Measurements from ENCODE around the gene CASKIN1.
"Not testable (repeated sequence)": the region's sequence is repeated elsewhere in the genome, so short reads cannot be mapped to it uniquely, and the experiment has no call there.

CASKIN1 gene

GRCh38 chr16:2196162-2196980 lies at the start of gene CASKIN1:
CASKIN1 (minus strand) TSS chr16:2196605; CDS start chr16:2196432, 173 bp downstream.
- no peak for DNase-seq

- DNase-seq = no peak
Measured at GRCh38 chr16:2244926-2245795, 48.8 kb upstream of the CASKIN1 start.

GRCh38 chr16:2244301-2244700 lies 47.9 kb upstream of the CASKIN1 start:
- DNase-seq = no peak

- DNase-seq = no peak
Measured at GRCh38 chr16:2243781-2244180, 47.4 kb upstream of the CASKIN1 start.

GRCh38 chr16:2243031-2243528 lies 46.7 kb upstream of the CASKIN1 start:
- DNase-seq = no peak

- DNase-seq = no peak
Measured at GRCh38 chr16:2242598-2242997, 46.2 kb upstream of the CASKIN1 start.

- not testable (repeated sequence) for DNase-seq
Measured at GRCh38 chr16:2240331-2240730, 43.9 kb upstream of the CASKIN1 start.

- no peak for DNase-seq
Measured at GRCh38 chr16:2238838-2239675, 42.7 kb upstream of the CASKIN1 start.

- DNase-seq = no peak
Measured at GRCh38 chr16:2238150-2238837, 41.9 kb upstream of the CASKIN1 start.

- no peak for DNase-seq
Measured at GRCh38 chr16:2237493-2238149, 41.2 kb upstream of the CASKIN1 start.

- no peak for DNase-seq
Measured at GRCh38 chr16:2237102-2237482, 40.7 kb upstream of the CASKIN1 start.

- no peak for DNase-seq
Measured at GRCh38 chr16:2236337-2237101, 40.1 kb upstream of the CASKIN1 start, which contains the start of gene DNASE1L2. DNASE1L2 (plus strand) TSS chr16:2236444; CDS start chr16:2236817, 373 bp downstream.

GRCh38 chr16:2235695-2236336 lies 39.4 kb upstream of the CASKIN1 start:
- no peak for DNase-seq

- DNase-seq = no peak
Measured at GRCh38 chr16:2235234-2235651, 38.8 kb upstream of the CASKIN1 start.

GRCh38 chr16:2234813-2235170 lies 38.4 kb upstream of the CASKIN1 start:
- no peak for DNase-seq

GRCh38 chr16:2233872-2234812 lies 37.7 kb upstream of the CASKIN1 start:
- DNase-seq = no peak

- no peak for DNase-seq
Measured at GRCh38 chr16:2233046-2233775, 36.8 kb upstream of the CASKIN1 start.
